Measurements from ENCODE around the gene ACOT11. TPM values are rescaled to one million over a fixed set of nuclear protein-coding genes. Genes with fewer than 3 reads are reported as not detected.
A peak's percentile ranks its signal among the peaks of the same experiment; 100 is the strongest.
"Not testable (repeated sequence)": the region's sequence is repeated elsewhere in the genome, so short reads cannot be mapped to it uniquely, and the experiment has no call there.

ACOT11 gene
- total and polyA plus RNA-seq, 2 donors from 2014 or later = 24.6 to 31.1 TPM

DNA sequence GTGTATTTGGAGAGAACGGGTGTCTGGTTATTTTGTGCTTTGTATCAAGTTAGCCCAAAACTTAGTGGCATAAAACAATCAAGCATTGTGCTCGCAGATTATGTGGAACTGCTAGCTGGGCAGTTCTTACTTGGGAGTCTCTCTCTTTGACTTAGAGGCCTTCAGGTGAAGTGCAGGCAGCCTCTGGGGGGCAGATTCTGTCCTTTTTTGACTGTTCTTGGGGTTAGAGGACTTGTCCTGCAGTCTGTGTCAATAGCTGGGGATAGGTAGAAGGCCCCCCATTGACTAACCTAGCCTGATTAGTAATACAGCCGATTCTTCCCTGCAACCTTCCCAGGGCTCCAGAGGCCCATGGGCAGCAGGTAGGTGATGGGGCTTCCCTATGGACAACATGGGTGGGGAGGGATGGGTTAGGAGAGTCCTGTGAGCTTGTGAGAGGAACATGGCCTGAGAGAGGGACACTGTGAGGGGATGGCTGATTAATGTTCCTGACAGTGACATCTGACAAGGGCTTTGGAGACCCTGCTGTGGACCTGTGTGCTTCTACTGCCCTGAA lies 37.2 kb upstream of the ACOT11 start:
- intact Hi-C loops (cut with DNase I) = no loop called here
- TF ChIP-seq CTCF (IDR thresholded peaks at IDR 0.05; ENCODE audit: borderline replicate concordance, extremely low read depth, insufficient read depth) = no peak
- no peak overlapping the region for H3K9ac ChIP-seq (ENCODE audit: low read length in 3 of 3)
- DNase-seq (no peak), FAIRE-seq (no peak)
- no peaks in the 10 kb centered on the region for H3K36me3 ChIP-seq (ENCODE audit: control insufficient read depth in 2 of 3, insufficient read depth in 3 of 3, low read length in 3 of 3)
- H3K27me3 ChIP-seq (ENCODE audit: control insufficient read depth, insufficient read depth, low read length) = no peaks in the 10 kb centered on the region
- no peak overlapping the region for H3K27ac ChIP-seq (ENCODE audit: low read depth in 2 of 2, low read length in 2 of 2)
- no peaks in the 10 kb centered on the region for H3K4me1 ChIP-seq (ENCODE audit: control insufficient read depth in 2 of 3, insufficient read depth in 2 of 3, low read depth in 1 of 3, low read length in 3 of 3)
- H3K4me3 ChIP-seq (ENCODE audit: low read length in 3 of 3) = no peak overlapping the region
- no peaks in the 10 kb centered on the region for H3K9me3 ChIP-seq (ENCODE audit: control insufficient read depth in 2 of 3, insufficient read depth in 1 of 3, low read length in 3 of 3)

DNA sequence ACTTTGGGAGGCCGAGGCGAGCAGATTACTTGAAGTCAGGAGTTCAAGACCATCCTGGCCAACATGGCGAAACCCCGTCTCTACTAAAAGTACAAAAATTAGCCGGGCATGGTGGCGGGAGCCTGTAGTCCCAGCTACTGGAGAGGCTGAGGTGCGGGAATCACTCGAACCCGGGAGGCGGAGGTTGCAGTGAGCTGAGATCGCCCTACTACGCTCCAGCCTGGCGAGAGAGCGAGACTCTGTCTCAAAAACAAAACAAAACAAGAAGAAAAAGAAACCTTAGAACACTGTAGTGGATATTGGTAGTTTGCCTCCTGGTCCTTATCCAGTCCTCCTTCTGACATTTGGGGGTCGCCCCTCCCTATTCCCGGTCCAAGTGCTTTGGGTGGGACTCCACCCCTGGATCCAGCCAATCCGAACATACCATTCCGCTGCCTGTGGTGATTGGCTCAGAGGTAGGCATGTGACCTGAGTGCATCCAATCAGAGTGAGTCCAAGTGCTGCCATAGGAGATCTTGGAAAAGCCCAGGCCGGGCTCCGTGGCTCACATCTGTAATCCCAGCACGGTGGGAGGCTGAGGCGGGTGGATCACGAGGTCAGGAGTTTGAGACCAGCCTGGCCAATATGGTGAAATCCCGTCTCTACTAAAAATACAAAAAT lies 34.0 kb upstream of the ACOT11 start:
- intact Hi-C loops (cut with DNase I); H3K27me3 ChIP-seq (ENCODE audit: control insufficient read depth, insufficient read depth, low read length); H3K4me3 ChIP-seq (ENCODE audit: low read length in 3 of 3); H3K27ac ChIP-seq (ENCODE audit: low read depth in 2 of 2, low read length in 2 of 2); H3K36me3 ChIP-seq (ENCODE audit: control insufficient read depth in 2 of 3, insufficient read depth in 3 of 3, low read length in 3 of 3); H3K4me1 ChIP-seq (ENCODE audit: control insufficient read depth in 2 of 3, insufficient read depth in 2 of 3, low read depth in 1 of 3, low read length in 3 of 3); FAIRE-seq; H3K9ac ChIP-seq (ENCODE audit: low read length in 3 of 3); H3K9me3 ChIP-seq (ENCODE audit: control insufficient read depth in 2 of 3, insufficient read depth in 1 of 3, low read length in 3 of 3): not testable (repeated sequence)
- DNase-seq = peak in 1 of 5 donors; percentile 19

- Histone ChIP-seq H3K27me3 (ENCODE audit: control insufficient read depth, insufficient read depth, low read length) (no peaks in the 10 kb centered on the region), H3K9me3 (ENCODE audit: control insufficient read depth in 2 of 3, insufficient read depth in 1 of 3, low read length in 3 of 3) (no peaks in the 10 kb centered on the region), H3K36me3 (ENCODE audit: control insufficient read depth in 2 of 3, insufficient read depth in 3 of 3, low read length in 3 of 3) (no peaks in the 10 kb centered on the region), H3K4me1 (ENCODE audit: control insufficient read depth in 2 of 3, insufficient read depth in 2 of 3, low read depth in 1 of 3, low read length in 3 of 3) (peaks cover 0 to 5% (median 0%) of the 10 kb centered on the region in 3 donors), H3K27ac (ENCODE audit: low read depth in 2 of 2, low read length in 2 of 2) (no peak overlapping the region), H3K9ac (ENCODE audit: low read length in 3 of 3) (no peak overlapping the region), H3K4me3 (ENCODE audit: low read length in 3 of 3) (no peak overlapping the region)
- intact Hi-C loops (cut with DNase I) = no loop called here
- DNase-seq = no peak
- FAIRE-seq = no peak
- no peak for TF ChIP-seq CTCF (IDR thresholded peaks at IDR 0.05; ENCODE audit: borderline replicate concordance, extremely low read depth, insufficient read depth)
Observed at GRCh38 chr1:54516249-54516920, 31.6 kb upstream of the ACOT11 start.

GRCh38 chr1:54517496-54517895 lies 30.5 kb upstream of the ACOT11 start:
- TF ChIP-seq CTCF (IDR thresholded peaks at IDR 0.05; ENCODE audit: borderline replicate concordance, extremely low read depth, insufficient read depth) = no peak
- DNase-seq = no peak

More at GRCh38 chr1:54517496-54517895, 30.5 kb upstream of the ACOT11 start:
- Histone ChIP-seq H3K36me3 (ENCODE audit: control insufficient read depth in 2 of 3, insufficient read depth in 3 of 3, low read length in 3 of 3) (no peaks in the 10 kb centered on the region), H3K27me3 (ENCODE audit: control insufficient read depth, insufficient read depth, low read length) (no peaks in the 10 kb centered on the region), H3K4me3 (ENCODE audit: low read length in 3 of 3) (no peak overlapping the region), H3K9me3 (ENCODE audit: control insufficient read depth in 2 of 3, insufficient read depth in 1 of 3, low read length in 3 of 3) (no peaks in the 10 kb centered on the region), H3K27ac (ENCODE audit: low read depth in 2 of 2, low read length in 2 of 2) (no peak overlapping the region), H3K9ac (ENCODE audit: low read length in 3 of 3) (no peak overlapping the region), H3K4me1 (ENCODE audit: control insufficient read depth in 2 of 3, insufficient read depth in 2 of 3, low read depth in 1 of 3, low read length in 3 of 3) (peaks cover 0 to 5% (median 0%) of the 10 kb centered on the region in 3 donors)
- FAIRE-seq = no peak
- intact Hi-C loops (cut with DNase I) = no loop called here
